Midbrain (tissue), 1 donor: ENCODE results near the gene CPAMD8.
"Not testable (repeated sequence)": the region's sequence is repeated elsewhere in the genome, so short reads cannot be mapped to it uniquely, and the experiment has no call there.

Experiments used
- DNase-seq: peaks from one replicate; lab custom pipeline; 2025; lab: John Stamatoyannopoulos, UW

CPAMD8 gene

GRCh38 chr19:17001603-17002183 is 24.9 kb downstream of the CPAMD8 start:
- DNase-seq = no peak

DNA sequence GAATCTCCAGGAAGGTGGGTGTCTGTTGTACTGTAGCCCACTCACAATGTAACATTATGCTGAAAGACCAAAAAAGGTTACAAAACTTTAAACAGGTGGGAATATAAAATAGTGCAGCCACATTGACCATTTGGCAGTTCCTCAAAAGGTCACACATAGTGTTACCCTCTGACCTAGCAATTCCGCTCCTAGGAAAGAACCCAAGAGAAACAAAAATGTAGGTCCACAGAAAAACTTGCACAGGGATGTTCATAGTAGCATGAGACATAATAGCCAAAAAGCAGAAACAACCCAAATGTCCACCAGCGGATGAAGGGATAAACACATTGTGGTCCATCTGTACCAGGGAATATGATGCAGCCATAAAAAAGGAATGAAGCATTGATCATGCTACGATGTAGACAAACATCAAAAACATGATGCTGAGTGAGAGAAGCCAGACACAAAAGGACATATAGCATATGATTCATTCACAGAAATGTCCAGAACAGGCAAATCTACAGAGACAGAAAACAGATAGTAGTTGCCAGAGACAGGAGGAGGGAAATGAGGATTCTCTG is 27.9 kb downstream of the CPAMD8 start:
- DNase-seq = no peak

- DNase-seq = not testable (repeated sequence)
Measured at GRCh38 chr19:16996838-16997490, 29.6 kb downstream of the CPAMD8 start.

DNA sequence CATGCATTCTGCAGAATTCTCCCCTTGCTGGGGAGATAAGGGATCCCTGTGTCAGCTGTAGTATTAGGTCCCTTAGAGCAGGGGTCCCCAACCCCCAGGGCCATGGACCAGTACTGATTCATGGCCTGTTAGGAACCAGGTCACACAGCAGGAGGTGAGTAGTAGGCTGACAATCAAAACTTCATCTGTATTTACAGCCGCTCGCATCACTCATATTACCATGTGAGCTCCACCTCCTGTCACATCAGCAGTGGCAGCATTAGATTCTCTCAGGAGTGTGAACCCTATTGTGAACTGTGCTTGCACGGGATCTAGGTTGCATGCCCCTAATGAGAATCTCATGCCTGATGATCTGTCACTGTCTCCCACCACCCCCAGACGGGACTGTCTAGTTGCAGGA is 37.9 kb downstream of the CPAMD8 start:
- DNase-seq = no peak

GRCh38 chr19:16985403-16985802 is 41.2 kb downstream of the CPAMD8 start:
- no peak for DNase-seq

GRCh38 chr19:16982586-16982985 is 44.0 kb downstream of the CPAMD8 start:
- DNase-seq = not testable (repeated sequence)

- no peak for DNase-seq
Measured at GRCh38 chr19:16978839-16979802, 47.5 kb downstream of the CPAMD8 start.

DNA sequence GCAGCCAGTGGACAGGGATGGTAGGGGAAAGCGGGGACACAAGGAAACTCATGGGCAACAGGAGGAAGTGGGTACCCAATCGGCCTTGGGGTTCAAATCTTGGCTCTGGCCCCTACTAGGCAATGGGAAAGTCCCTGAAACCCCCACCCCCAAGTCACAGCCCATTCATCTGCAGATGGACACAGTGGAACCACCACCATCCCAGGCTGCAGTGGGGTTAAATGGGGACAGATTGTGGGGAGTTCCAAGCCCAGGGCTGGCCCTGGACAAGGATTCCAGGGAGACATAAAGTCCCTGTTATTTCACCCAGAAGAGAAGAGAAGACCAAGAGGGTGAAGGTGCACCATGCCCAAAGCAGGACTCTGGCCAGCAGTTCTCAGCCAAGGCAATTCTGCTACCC is 48.5 kb downstream of the CPAMD8 start:
- DNase-seq = no peak

DNA sequence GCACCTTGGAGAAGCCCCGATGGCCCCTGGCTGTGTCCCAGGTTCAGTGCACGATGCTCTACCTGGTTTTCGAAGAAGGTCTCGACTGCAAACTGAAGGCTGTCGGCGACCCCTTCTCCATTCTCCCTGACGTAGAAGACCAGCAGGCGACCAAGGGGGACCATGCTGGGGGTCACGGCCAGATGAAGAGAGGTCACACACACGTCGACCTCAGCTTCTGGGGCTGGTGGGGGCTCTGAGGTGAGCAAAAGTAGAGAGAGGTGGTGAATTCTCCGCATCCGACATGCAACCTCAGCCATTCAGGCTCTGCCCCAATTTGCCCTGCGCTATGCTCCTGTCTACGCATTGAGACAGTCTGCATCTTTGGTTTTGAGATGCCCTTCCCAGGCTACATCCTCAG is 49.3 kb downstream of the CPAMD8 start:
- no peak for DNase-seq

DNA sequence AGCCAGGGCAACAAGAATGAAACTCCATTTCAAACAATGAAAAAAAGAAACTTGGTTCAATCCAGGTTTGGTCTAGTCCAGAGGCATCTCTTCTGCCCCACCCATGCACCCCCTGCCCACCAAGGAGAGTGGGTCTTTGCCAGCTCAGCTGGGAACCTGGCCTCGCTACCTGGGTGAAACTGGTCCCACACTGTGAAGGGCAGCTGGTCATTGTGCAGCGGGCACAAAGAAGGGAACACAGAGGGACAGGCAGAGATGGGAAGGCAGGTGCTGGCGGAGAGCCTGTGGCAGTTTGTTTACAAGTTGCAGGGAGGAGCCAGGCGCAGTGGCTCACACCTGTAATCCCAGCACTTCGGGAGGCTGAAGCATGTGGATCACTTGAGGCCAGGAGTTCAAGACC is 50.2 kb downstream of the CPAMD8 start:
- DNase-seq = no peak

DNA sequence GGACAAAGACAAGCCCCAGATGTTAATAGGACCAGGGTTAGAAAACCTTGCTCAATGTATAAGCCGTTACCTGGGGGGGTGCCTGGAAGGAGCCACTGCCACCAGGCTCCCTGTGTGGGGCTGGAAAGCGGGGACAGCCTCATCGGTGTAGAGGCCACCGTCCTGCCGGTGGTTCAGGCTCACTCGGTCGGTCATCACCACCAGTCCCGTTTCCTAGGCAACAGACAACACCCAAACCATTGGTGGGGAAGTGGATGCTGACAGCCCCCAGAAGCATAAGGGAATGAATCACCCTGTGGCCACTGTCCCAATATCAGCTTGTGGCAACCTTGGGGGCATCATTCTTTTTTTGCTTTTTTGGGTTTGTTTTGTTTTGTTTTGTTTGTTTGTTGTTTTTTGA is 55.8 kb downstream of the CPAMD8 start:
- no peak for DNase-seq

GRCh38 chr19:16969135-16969534 is 57.5 kb downstream of the CPAMD8 start:
- DNase-seq = no peak

DNA sequence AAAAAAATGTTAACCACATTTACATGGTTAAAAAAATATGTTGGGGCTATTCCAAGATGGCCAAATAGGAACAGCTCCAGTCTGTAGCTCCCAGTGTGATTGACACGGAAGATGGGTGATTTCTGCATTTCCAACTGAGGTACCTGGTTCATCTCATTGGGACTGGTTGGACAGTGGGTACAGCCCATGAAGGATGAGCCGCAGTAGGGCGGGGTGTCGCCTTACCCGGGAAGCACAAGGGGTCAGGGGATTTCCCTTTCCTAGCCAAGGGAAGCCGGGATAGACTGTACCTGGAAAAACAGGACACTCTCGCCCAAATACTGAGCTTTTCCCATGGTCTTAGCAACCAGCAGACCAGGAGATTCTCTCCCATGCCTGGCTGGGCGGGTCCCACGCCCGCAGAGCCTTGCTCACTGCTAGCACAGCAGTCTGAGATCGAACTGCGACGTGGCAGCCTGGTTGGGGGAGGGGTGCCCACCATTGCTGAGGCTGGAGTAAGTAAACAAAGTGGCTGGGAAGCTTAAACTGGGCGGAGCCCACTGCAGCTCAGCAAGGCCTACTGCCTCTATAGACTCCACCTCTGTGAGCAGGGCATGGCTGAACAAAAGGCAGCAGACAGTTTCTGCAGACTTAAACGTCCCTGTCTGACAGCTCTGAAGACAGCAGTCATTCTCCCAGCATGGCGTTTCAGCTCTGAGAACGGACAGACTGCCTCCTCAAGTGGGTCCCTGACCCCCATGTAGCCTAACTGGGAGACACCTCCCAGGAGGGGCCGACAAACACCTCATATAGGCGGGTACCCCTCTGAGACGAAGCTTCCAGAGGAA is 65.4 kb downstream of the CPAMD8 start:
- DNase-seq = not testable (repeated sequence)

DNA sequence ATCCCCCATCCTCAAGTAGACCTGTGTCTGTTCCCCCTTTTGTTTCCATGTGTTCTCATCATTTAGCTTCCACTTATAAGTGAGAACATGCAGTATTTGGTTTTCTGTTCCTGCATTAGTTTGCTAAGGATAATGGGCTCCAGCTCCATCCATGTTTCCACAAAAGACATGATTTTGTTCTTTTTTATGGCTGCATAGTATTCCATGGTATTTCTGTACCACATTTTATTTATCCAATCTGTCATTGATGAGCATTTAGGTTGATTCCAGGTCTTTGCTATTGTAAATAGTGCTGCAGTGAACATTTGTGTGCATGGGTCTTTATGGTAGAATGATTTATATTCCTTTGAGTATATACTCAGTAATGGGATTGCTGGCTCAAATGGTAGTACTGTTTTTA is 68.3 kb downstream of the CPAMD8 start:
- not testable (repeated sequence) for DNase-seq

DNA sequence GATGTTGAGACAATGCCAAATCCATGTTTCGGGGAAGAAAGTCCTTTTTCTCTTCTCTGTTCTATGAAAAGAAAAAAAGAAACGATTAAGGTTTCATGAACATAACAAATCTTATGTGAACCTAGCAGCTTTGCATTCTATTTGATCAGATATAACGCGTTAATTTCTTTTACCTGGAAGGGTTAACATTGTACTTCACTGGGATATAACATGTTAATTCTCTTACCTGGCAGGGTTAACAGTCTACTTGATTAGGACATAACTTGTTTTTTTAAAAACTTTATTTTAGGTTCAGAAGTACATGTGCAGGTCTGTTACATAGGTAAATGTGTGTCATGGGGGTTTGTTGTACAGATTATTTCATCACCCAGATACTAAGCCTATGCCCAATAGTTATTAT is 68.8 kb downstream of the CPAMD8 start:
- no peak for DNase-seq

DNA sequence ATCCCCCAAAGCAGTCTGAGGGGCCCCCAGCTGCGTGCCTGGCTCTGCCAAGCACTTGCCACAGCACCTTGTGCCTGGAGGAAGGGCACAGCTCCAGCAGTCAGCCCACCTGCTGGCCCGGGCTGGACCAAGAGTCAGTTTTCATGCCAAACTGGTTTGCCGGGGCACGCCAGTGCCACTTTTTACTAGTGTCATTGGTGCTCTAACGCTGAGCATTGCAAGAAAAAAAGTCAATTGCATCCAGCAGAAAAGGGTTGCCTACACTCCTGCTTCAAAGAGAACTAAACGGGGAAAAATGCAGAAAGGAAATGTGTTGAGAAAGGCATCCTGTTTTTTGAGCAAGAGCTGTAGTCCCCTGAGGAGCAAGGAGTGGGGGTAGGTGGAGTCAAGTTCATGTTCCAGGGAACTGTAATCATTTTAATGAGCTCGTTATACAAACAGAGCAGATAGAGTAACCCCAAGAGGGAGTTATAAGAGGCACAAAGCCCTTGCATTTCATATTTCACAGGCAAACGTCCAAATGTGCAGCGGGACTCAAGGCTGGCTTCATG is 69.4 kb downstream of the CPAMD8 start:
- DNase-seq = no peak

GRCh38 chr19:16955161-16955560 is 71.4 kb downstream of the CPAMD8 start:
- DNase-seq = no peak

DNA sequence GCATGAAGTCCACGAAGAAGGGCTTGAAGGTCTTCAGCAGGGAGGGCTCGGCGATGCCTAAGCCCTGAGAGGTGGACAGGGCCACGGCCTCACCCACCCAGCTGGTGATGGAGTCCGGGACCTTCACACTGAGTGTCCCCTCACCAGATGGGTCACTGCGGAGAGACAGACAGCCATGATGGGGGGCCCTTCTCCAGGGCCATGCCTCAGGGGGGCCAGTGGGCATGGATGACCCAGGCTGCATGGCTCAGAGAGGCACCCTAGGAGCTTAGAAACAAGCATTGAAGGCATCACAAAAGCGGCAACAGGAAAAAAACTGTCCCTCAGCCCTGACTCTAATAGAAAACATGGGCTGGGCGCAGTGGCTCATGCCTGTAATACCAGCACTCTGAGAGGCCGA is 74.6 kb downstream of the CPAMD8 start:
- DNase-seq = no peak

GRCh38 chr19:16951529-16951928 is 75.1 kb downstream of the CPAMD8 start:
- no peak for DNase-seq

GRCh38 chr19:16949496-16950023 is 77.0 kb downstream of the CPAMD8 start:
- DNase-seq = no peak
